Astrocyte (in vitro differentiated cells and primary cell): ENCODE measurements around the gene DNM1. TPM values are rescaled to one million over a fixed set of nuclear protein-coding genes. Genes with fewer than 3 reads are reported as not detected.
A peak's percentile ranks its signal among the peaks of the same experiment; 100 is the strongest.

Experiments
- DNase-seq: peaks from one replicate; pipeline ENCODE4 v3.0.0-alpha.2; 2010; ENCODE audit warnings: low read depth
- FAIRE-seq: peaks from 2 replicates; lab custom pipeline; 2011; peaks lifted over from hg19 to GRCh38; lab: Jason Lieb, UNC
- H2AFZ ChIP-seq: 2 replicates; pipeline ENCODE4 v1.6.0; 2012; ENCODE audit warnings: low read depth, low read length, inconsistent platforms
- H3K27ac ChIP-seq: 2 replicates; pipeline ENCODE4 v1.5.1; 2011; ENCODE audit warnings: low read depth, low read length, inconsistent platforms
- H3K27me3 ChIP-seq: 2 replicates; pipeline ENCODE4 v1.6.0; 2011; ENCODE audit warnings: low read length, inconsistent platforms; ENCODE audit not compliant: insufficient read depth
- H3K36me3 ChIP-seq: 2 replicates; pipeline ENCODE4 v1.5.1; 2011; ENCODE audit warnings: low read length, inconsistent platforms; ENCODE audit not compliant: insufficient read depth
- H3K4me1 ChIP-seq: 2 replicates; pipeline ENCODE4 v1.5.1; 2011; ENCODE audit warnings: low read length, inconsistent platforms; ENCODE audit not compliant: insufficient read depth
- H3K4me2 ChIP-seq: 2 replicates; pipeline ENCODE4 v1.6.0; 2012; ENCODE audit warnings: low read length, inconsistent platforms
- H3K4me3 ChIP-seq: 2 replicates; pipeline ENCODE4 v1.5.1; 2011; ENCODE audit warnings: low read depth, mild to moderate bottlenecking, low read length, inconsistent platforms; ENCODE audit not compliant: insufficient read depth
- H3K79me2 ChIP-seq: 2 replicates; pipeline ENCODE4 v1.6.0; 2012; ENCODE audit warnings: mild to moderate bottlenecking, low read length, inconsistent platforms; ENCODE audit not compliant: insufficient read depth
- H3K9ac ChIP-seq: 2 replicates; pipeline ENCODE4 v1.6.0; 2012; ENCODE audit warnings: mild to moderate bottlenecking, low read length, inconsistent platforms
- H3K9me3 ChIP-seq: 2 replicates; pipeline ENCODE4 v1.5.1; 2012; ENCODE audit warnings: low read depth, mild to moderate bottlenecking, low read length, inconsistent platforms; ENCODE audit not compliant: insufficient read depth
- H4K20me1 ChIP-seq: 2 replicates; pipeline ENCODE4 v1.6.0; 2012; ENCODE audit warnings: low read length, inconsistent platforms; ENCODE audit not compliant: insufficient read depth
- H3K27ac Mint-ChIP-seq: one replicate; pipeline ENCODE4 v1.8.0; 2021; ENCODE audit warnings: mild to moderate bottlenecking, mixed read lengths; ENCODE audit not compliant: unreplicated experiment
- H3K27me3 Mint-ChIP-seq: one replicate; pipeline ENCODE4 v1.8.0; 2021; ENCODE audit warnings: low read depth, mixed read lengths; ENCODE audit not compliant: unreplicated experiment
- H3K36me3 Mint-ChIP-seq: one replicate; pipeline ENCODE4 v1.8.0; 2021; ENCODE audit warnings: low read depth, mixed read lengths; ENCODE audit not compliant: unreplicated experiment
- H3K4me1 Mint-ChIP-seq: one replicate; pipeline ENCODE4 v1.8.0; 2021; ENCODE audit warnings: low read depth, mixed read lengths; ENCODE audit not compliant: unreplicated experiment
- H3K4me3 Mint-ChIP-seq: one replicate; pipeline ENCODE4 v1.8.0; 2021; ENCODE audit warnings: mild to moderate bottlenecking, moderate library complexity, mixed read lengths; ENCODE audit not compliant: unreplicated experiment
- H3K9me3 Mint-ChIP-seq: one replicate; pipeline ENCODE4 v1.8.0; 2021; ENCODE audit warnings: mild to moderate bottlenecking, mixed read lengths; ENCODE audit not compliant: unreplicated experiment
- EZH2 ChIP-seq: IDR thresholded peaks from 2 replicates; pipeline ENCODE4 v1.6.1; 2012; ENCODE audit warnings: mild to moderate bottlenecking, low read length, inconsistent platforms; ENCODE audit not compliant: insufficient read depth
- total RNA-seq: library from RNA; stranded (reverse); gene quantifications from 2 replicates; pipeline ENCODE4 v1.2.1, GENCODE V29; 2021
- TF ChIP-seq, protein P1 (sequence below): IDR thresholded peaks from 2 replicates; pipeline ENCODE4 v1.5.1; 2011; ENCODE audit warnings: low read depth, mild to moderate bottlenecking, inconsistent platforms, low read length, moderate library complexity; ENCODE audit not compliant: insufficient read depth

DNM1 gene
- total RNA-seq, 1 donor from 2014 or later, result 29.7 TPM

DNA sequence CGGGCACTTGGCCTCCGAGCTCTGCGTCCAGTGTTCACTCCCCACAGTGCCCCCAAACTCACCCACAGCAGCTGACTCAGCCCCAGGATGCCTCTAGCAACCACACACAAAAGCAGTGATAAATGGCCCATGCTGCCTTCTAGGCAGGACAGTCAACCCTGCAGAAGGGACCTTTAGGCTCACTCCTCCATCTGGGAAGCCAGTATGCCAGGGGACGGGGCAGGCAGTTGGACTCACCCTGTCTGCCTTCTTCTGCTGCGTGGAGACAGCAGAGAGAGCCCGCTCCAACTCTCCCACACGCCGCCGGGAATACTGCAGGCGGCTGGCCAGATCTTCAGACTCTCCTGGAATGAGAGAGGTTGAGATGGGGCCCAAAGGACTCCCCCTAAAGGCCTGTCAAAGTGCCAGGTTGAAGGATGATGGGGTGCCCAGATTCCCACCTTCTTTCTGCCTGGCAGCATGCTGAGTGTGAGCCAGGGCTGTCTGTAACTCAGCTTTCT is 62.2 kb downstream of the DNM1 start:
- H3K27ac Mint-ChIP-seq, result no peak overlapping the region
- Histone ChIP-seq H3K79me2 (peaks cover 7% of the 10 kb centered on the region), H3K27me3 (no peaks in the 10 kb centered on the region), H3K9ac (no peak overlapping the region), H3K9me3 (no peaks in the 10 kb centered on the region), H3K27ac (no peak overlapping the region), H3K36me3 (peaks cover 54% of the 10 kb centered on the region), H2AFZ (no peak overlapping the region), H3K4me2 (no peak overlapping the region), H3K4me3 (no peak overlapping the region), H3K4me1 (no peaks in the 10 kb centered on the region), H4K20me1 (peaks cover 49% of the 10 kb centered on the region)
- FAIRE-seq (no peak), DNase-seq (no peak)
- peaks cover 36% of the 10 kb centered on the region for H3K36me3 Mint-ChIP-seq
- H3K4me3 Mint-ChIP-seq, result no peak overlapping the region
- H3K9me3 Mint-ChIP-seq, result peaks cover 2% of the 10 kb centered on the region
- no peaks in the 10 kb centered on the region for H3K27me3 Mint-ChIP-seq
- no peaks in the 10 kb centered on the region for H3K4me1 Mint-ChIP-seq
- TF ChIP-seq, protein P1, sequence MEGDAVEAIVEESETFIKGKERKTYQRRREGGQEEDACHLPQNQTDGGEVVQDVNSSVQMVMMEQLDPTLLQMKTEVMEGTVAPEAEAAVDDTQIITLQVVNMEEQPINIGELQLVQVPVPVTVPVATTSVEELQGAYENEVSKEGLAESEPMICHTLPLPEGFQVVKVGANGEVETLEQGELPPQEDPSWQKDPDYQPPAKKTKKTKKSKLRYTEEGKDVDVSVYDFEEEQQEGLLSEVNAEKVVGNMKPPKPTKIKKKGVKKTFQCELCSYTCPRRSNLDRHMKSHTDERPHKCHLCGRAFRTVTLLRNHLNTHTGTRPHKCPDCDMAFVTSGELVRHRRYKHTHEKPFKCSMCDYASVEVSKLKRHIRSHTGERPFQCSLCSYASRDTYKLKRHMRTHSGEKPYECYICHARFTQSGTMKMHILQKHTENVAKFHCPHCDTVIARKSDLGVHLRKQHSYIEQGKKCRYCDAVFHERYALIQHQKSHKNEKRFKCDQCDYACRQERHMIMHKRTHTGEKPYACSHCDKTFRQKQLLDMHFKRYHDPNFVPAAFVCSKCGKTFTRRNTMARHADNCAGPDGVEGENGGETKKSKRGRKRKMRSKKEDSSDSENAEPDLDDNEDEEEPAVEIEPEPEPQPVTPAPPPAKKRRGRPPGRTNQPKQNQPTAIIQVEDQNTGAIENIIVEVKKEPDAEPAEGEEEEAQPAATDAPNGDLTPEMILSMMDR, result no peak
- TF ChIP-seq EZH2, result no peak

DNA sequence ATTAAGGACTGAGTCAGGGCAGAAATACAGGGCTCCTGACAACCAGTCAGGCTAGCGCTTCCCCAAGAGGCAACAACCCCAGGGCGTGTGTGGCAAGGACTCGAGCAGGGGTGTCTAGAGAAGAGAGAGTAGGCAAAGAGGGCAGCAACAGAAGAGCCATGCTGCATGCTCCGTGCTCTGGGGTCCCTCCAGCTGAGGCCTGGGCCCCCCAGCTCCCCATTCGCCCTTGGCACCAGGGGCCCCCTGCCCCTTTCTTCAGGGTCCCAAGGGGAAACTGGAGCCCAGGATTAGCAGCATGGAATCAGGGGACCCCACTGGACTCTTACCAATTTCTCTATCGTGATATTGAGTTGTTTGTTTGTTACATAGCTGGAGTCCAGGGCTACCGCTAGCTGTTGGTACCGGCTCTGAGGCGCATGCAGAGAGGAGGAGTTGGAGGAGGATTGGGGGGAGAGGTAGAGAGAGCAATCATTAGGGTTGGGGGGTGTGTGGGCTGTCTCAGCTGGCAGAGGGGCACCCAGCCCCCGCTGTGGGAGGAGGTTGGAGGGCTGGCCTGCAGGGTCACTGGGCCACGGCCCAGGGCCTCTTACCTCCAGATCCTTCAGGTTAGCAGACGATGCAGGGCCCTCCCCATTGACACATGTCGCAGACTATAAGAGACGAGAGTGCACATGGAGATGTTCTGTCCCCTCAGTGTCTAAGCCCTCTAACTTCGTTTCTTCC is 63.9 kb downstream of the DNM1 start:
- H3K4me2 ChIP-seq, result no peak overlapping the region
- H3K9ac ChIP-seq, result no peak overlapping the region
- Mint-ChIP-seq H3K4me1 (no peaks in the 10 kb centered on the region), H3K4me3 (no peak overlapping the region), H3K27ac (peak overlapping the region; percentile 62), H3K27me3 (no peaks in the 10 kb centered on the region), H3K9me3 (peaks cover 2% of the 10 kb centered on the region), H3K36me3 (peaks cover 29% of the 10 kb centered on the region)
- peaks cover 50% of the 10 kb centered on the region for H3K36me3 ChIP-seq
- FAIRE-seq (no peak), DNase-seq (no peak)
- H3K4me3 ChIP-seq, result no peak overlapping the region
- no peak for TF ChIP-seq EZH2
- TF ChIP-seq, protein P1, result no peak
- H3K4me1 ChIP-seq, result no peaks in the 10 kb centered on the region
- H4K20me1 ChIP-seq, result peaks cover 51% of the 10 kb centered on the region
- no peaks in the 10 kb centered on the region for H3K9me3 ChIP-seq
- no peak overlapping the region for H3K27ac ChIP-seq
- no peak overlapping the region for H2AFZ ChIP-seq
- no peaks in the 10 kb centered on the region for H3K27me3 ChIP-seq
- H3K79me2 ChIP-seq, result peaks cover 19% of the 10 kb centered on the region

DNA sequence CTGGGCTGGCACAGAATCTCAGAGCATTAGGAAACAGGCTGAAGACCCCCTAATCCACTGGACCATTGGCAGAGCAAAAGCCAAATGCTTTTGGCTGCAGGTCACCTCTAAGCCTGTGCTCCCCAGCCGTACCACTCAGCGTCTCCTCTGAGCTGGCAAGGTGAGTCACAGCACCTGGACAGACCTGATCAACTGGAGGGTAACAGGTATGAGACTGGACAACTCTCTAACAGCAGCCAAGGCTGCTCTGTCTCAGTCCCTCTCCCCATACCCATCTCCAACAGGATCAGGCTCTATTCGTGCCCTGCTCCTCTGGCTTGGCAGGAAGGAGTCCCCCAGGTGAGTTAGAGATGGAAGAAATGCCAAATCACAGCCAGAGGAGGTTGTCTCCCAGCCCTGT is 67.9 kb downstream of the DNM1 start:
- H3K27ac Mint-ChIP-seq, result no peak overlapping the region
- H3K79me2 ChIP-seq, result peaks cover 53% of the 10 kb centered on the region

More for the DNA sequence above, 67.9 kb downstream of the DNM1 start:
- no peaks in the 10 kb centered on the region for H3K9me3 ChIP-seq
- no peak overlapping the region for H3K4me2 ChIP-seq
- peaks cover 54% of the 10 kb centered on the region for H3K36me3 ChIP-seq
- peaks cover 21% of the 10 kb centered on the region for H3K36me3 Mint-ChIP-seq
- H3K27me3 Mint-ChIP-seq, result no peaks in the 10 kb centered on the region
- peaks cover 10% of the 10 kb centered on the region for H3K4me1 ChIP-seq
- H3K4me3 Mint-ChIP-seq, result no peak overlapping the region
- H3K9me3 Mint-ChIP-seq, result no peaks in the 10 kb centered on the region
- TF ChIP-seq EZH2, result no peak
- TF ChIP-seq, protein P1, result no peak
- no peak overlapping the region for H3K9ac ChIP-seq
- H3K4me1 Mint-ChIP-seq, result peaks cover 7% of the 10 kb centered on the region
- no peak for FAIRE-seq
- no peak overlapping the region for H3K4me3 ChIP-seq
- no peak overlapping the region for H3K27ac ChIP-seq
- no peaks in the 10 kb centered on the region for H3K27me3 ChIP-seq
- no peak overlapping the region for H2AFZ ChIP-seq
- no peak for DNase-seq
- peaks cover 67% of the 10 kb centered on the region for H4K20me1 ChIP-seq
